ENCODE measurements around the gene UBE2U. TPM values are rescaled to one million over a fixed set of nuclear protein-coding genes. Genes with fewer than 3 reads are reported as not detected.

The UBE2U gene
- total RNA-seq, 4 donors from 2014 or later, result not detected

DNA sequence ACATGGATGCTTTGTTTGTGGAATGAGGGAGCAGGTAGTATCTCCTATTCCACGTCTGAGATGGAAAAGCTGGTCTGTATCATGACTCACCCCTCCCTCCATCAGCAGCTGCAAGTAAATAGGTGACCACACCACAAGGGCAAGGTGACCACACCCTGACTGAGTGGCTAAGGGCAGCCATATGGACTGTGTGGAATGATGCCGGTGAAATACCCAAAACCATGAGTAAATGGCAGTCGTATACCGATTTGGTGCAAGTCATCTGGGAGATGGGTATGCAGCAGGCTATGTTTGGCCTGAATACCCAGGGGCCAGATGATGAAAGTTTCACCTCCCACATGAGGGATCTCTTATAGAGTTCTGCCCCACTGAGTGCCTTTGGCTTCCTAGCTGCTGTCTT, 15.8 kb upstream of the UBE2U start:
- H3K27me3 ChIP-seq, result no peaks in the 10 kb centered on the region
- no peak overlapping the region for H3K4me3 ChIP-seq
- H3K27ac ChIP-seq, result no peak overlapping the region
- no peaks in the 10 kb centered on the region for H3K4me1 ChIP-seq
- H3K36me3 ChIP-seq, result no peaks in the 10 kb centered on the region
- no peak for DNase-seq
- no peaks in the 10 kb centered on the region for H3K9me3 ChIP-seq
- TF ChIP-seq CTCF (IDR thresholded peaks at IDR 0.05) (no peak), POLR2A (IDR thresholded peaks at IDR 0.05) (no peak)

- H3K36me3 ChIP-seq, result no peaks in the 10 kb centered on the region
- H3K27ac ChIP-seq, result no peak overlapping the region
- H3K4me1 ChIP-seq, result no peaks in the 10 kb centered on the region
- DNase-seq, result no peak
- no peak overlapping the region for H3K4me3 ChIP-seq
- no peaks in the 10 kb centered on the region for H3K27me3 ChIP-seq
- TF ChIP-seq CTCF (IDR thresholded peaks at IDR 0.05) (no peak), POLR2A (IDR thresholded peaks at IDR 0.05) (no peak)
- no peaks in the 10 kb centered on the region for H3K9me3 ChIP-seq
Observed at GRCh38 chr1:64192290-64192689, 11.1 kb upstream of the UBE2U start.

DNA sequence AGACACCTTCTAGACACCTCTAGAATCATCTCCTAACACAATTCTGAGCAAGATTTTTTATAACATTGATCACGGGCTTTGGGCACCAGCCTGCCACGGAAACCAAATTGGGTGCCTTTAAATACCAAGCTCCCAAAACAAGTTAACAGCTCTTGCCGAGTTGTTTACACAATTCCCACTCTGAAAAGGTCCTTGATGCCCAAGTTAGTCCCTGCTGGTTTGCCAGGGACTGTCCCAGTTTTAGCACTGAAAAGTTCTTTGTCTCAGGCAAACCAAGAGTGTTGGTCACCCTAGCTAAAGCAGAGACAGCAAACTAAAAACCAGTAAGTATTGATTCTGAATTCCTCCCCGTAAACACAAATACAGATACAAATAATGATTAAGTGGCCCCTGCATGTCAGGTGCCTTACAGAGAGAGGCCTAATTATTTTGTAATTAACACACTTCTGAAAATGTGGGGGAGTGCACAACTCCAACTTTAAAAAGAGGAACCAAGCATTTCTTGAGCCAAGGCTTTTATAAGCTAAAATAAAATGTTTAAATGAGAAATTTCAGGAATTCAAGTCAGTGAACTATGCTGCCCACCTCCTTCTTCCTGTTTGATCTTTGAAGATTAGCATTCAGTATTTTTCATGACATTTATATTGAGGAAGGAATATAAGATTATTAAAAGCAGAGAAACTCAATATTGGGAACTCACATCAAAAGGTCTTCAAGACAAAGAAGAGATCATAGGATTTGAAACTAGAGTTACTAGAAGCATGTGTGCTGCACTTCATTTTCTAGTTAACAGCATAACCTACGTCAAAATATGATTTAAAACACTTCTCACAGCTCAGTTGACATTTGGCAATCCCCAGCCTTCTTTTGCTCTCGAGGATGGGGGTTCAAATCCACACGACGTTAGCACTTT, 9.0 kb upstream of the UBE2U start:
- TF ChIP-seq POLR2A (IDR thresholded peaks at IDR 0.05), result no peak
- no peak for TF ChIP-seq CTCF (IDR thresholded peaks at IDR 0.05)

DNA sequence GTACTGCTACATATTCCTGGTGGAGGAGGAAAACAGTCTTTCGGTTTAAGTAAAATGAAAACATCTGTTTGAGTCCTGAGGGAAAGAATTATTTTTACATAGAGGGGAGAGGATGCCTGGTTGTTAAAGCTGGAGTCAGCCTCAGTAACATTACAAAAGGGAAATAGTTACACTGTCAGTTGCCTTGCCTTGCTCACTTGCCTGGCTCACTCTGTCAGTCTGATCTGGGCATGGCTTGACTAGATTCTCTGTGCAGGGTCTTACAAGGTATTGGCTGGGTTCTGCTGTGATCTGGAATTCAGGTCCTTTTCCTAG, 8.4 kb upstream of the UBE2U start:
- Histone ChIP-seq H3K4me1 (no peaks in the 10 kb centered on the region), H3K27me3 (no peaks in the 10 kb centered on the region), H3K36me3 (no peaks in the 10 kb centered on the region), H3K4me3 (no peak overlapping the region), H3K27ac (no peak overlapping the region), H3K9me3 (no peaks in the 10 kb centered on the region)
- TF ChIP-seq CTCF (IDR thresholded peaks at IDR 0.05), result no peak
- TF ChIP-seq POLR2A (IDR thresholded peaks at IDR 0.05), result no peak
- DNase-seq, result no peak

More for the DNA sequence above, 9.0 kb upstream of the UBE2U start:
- Histone ChIP-seq H3K27me3 (no peaks in the 10 kb centered on the region), H3K4me1 (no peaks in the 10 kb centered on the region), H3K36me3 (no peaks in the 10 kb centered on the region), H3K4me3 (no peak overlapping the region), H3K9me3 (no peaks in the 10 kb centered on the region), H3K27ac (no peak overlapping the region)
- no peak for DNase-seq

GRCh38 chr1:64196074-64196870, 7.2 kb upstream of the UBE2U start:
- Histone ChIP-seq H3K27me3 (no peaks in the 10 kb centered on the region), H3K4me3 (no peak overlapping the region)
- TF ChIP-seq POLR2A (IDR thresholded peaks at IDR 0.05) (no peak), CTCF (IDR thresholded peaks at IDR 0.05) (no peak)

More at GRCh38 chr1:64196074-64196870, 7.2 kb upstream of the UBE2U start:
- H3K27ac ChIP-seq, result no peak overlapping the region
- no peaks in the 10 kb centered on the region for H3K4me1 ChIP-seq
- DNase-seq, result no peak
- no peaks in the 10 kb centered on the region for H3K9me3 ChIP-seq
- H3K36me3 ChIP-seq, result no peaks in the 10 kb centered on the region

All from Peyer's patch (tissue), 4 donors.